Endothelial cell of umbilical vein (primary cell): ENCODE results near the gene CETP. TPM values are rescaled to one million over a fixed set of nuclear protein-coding genes. Genes with fewer than 3 reads are reported as not detected.

ENCODE experiments used
- BruUV-seq: library from RNA; stranded (reverse); fragments of 400-500 nt; replicated peaks from 2 replicates; lab custom pipeline; 2021; lab: Mats Ljungman, UMichigan
- CTCF ChIA-PET: fragments of 300-600, 350-600 bp; sonication (Branson Sonifier 250); formaldehyde crosslinking; loops from one replicate; lab custom pipeline; 2021; ENCODE audit warnings: antibody characterized with exemption, inconsistent platforms; lab: Charles Lee
- POLR2A ChIA-PET: fragments of 300-600, 350-600 bp; sonication (Branson Sonifier 250); formaldehyde crosslinking; loops from one replicate; lab custom pipeline; 2021; ENCODE audit warnings: antibody characterized with exemption, inconsistent platforms; lab: Charles Lee
- DNase-seq: peaks from one replicate; pipeline ENCODE4 v3.0.0-alpha.2; 2011; ENCODE audit warnings: low read depth, low spot score
- FAIRE-seq: peaks from 2 replicates; lab custom pipeline; 2011; peaks lifted over from hg19 to GRCh38; lab: Jason Lieb, UNC
- H2AFZ ChIP-seq: 2 replicates; pipeline ENCODE4 v1.6.0; 2012; ENCODE audit warnings: low read depth, low read length, control low read depth, inconsistent platforms
- H3K27ac ChIP-seq: 2 replicates; pipeline ENCODE4 v1.5.1; 2011; ENCODE audit warnings: low read depth, mild to moderate bottlenecking, control low read depth, low read length, moderate library complexity; ENCODE audit not compliant: insufficient read depth
- H3K27me3 ChIP-seq, 2 experiments: 2 replicates each; pipeline versions ENCODE4 v1.6.0 to v1.6.1; 2011; ENCODE audit warnings: low read length in 2 of 2, mixed read lengths in 1 of 2; ENCODE audit not compliant: control insufficient read depth in 2 of 2, insufficient read depth in 2 of 2
- H3K36me3 ChIP-seq, 2 experiments: 2 replicates in 1 of 2; 3 replicates in 1 of 2; pipeline ENCODE4 v1.5.1; 2011; ENCODE audit warnings: low read length in 2 of 2, mild to moderate bottlenecking in 1 of 2, moderate library complexity in 1 of 2; ENCODE audit not compliant: control insufficient read depth in 2 of 2, insufficient read depth in 2 of 2; ENCODE audit errors: extremely low read depth in 1 of 2
- H3K4me1 ChIP-seq: 3 replicates; pipeline ENCODE4 v1.5.1; 2011; ENCODE audit warnings: mild to moderate bottlenecking, low read length; ENCODE audit not compliant: control insufficient read depth, insufficient read depth; ENCODE audit errors: extremely low read depth
- H3K4me2 ChIP-seq: 2 replicates; pipeline ENCODE4 v1.6.1; 2011; ENCODE audit warnings: low read length, control low read depth, mixed read lengths; ENCODE audit not compliant: insufficient read depth
- H3K4me3 ChIP-seq, 3 experiments: fragments of 200-600 bp in 1 of 3; sonication (generic), shearing (Covaris generic) in 1 of 3; replicated peaks in 1 of 3; 2 replicates each; pipeline ENCODE4 v1.5.1; 2011 to 2016; ENCODE audit warnings: control low read depth in 3 of 3, low read length in 3 of 3, mild to moderate bottlenecking in 2 of 3, inconsistent platforms in 1 of 3, low read depth in 1 of 3, moderate library complexity in 1 of 3; ENCODE audit not compliant: insufficient read depth in 1 of 3
- H3K79me2 ChIP-seq: 2 replicates; pipeline ENCODE4 v1.6.0; 2012; ENCODE audit warnings: low read length, inconsistent platforms; ENCODE audit not compliant: control insufficient read depth, insufficient read depth
- H3K9ac ChIP-seq: replicated peaks from 2 replicates; pipeline ENCODE3; 2011; ENCODE audit warnings: low read length, control low read depth; ENCODE audit not compliant: insufficient read depth; ENCODE audit errors: extremely low read depth
- H3K9me1 ChIP-seq: replicated peaks from 3 replicates; pipeline ENCODE4 v1.6.0; 2011; ENCODE audit warnings: mild to moderate bottlenecking, low read length; ENCODE audit not compliant: control insufficient read depth, insufficient read depth; ENCODE audit errors: extremely low read depth
- H3K9me3 ChIP-seq: replicated peaks from 2 replicates; pipeline ENCODE4 v1.5.1; 2012; ENCODE audit warnings: low read length, inconsistent platforms; ENCODE audit not compliant: control insufficient read depth, insufficient read depth
- H4K20me1 ChIP-seq: replicated peaks from 2 replicates; pipeline ENCODE3; 2011; ENCODE audit warnings: mild to moderate bottlenecking, low read length; ENCODE audit not compliant: control insufficient read depth, insufficient read depth; ENCODE audit errors: extremely low read depth
- CTCF ChIP-seq, 2 donors: IDR thresholded peaks; 1 replicate in 1 of 2; 2 replicates in 1 of 2; pipeline ENCODE4 v1.5.1; 2011; ENCODE audit warnings: low read length in 2 of 2, mild to moderate bottlenecking in 2 of 2, moderate library complexity in 2 of 2, control low read depth in 1 of 2, inconsistent platforms in 1 of 2, low read depth in 1 of 2; ENCODE audit not compliant: insufficient read depth in 1 of 2; ENCODE audit errors: extremely low read depth in 1 of 2
- FOS ChIP-seq: IDR thresholded peaks from 2 replicates; pipeline ENCODE4 v1.6.1; 2011; ENCODE audit warnings: mild to moderate bottlenecking, low read length, moderate library complexity, borderline replicate concordance; ENCODE audit not compliant: insufficient read depth
- GATA2 ChIP-seq: IDR thresholded peaks from 2 replicates; pipeline ENCODE4 v1.7.0; 2011; ENCODE audit warnings: low read depth, mild to moderate bottlenecking, moderate library complexity, mixed read lengths, low read length; ENCODE audit not compliant: insufficient read length, insufficient read depth
- MYC ChIP-seq: IDR thresholded peaks from one replicate; pipeline ENCODE4 v1.6.1; 2011; ENCODE audit warnings: mild to moderate bottlenecking, low read depth, low read length
- POLR2A ChIP-seq: IDR thresholded peaks from 2 replicates; pipeline ENCODE4 v1.6.1; 2012; ENCODE audit warnings: low read depth, mild to moderate bottlenecking, control low read depth, low read length
- POLR2AphosphoS5 ChIP-seq: IDR thresholded peaks from 2 replicates; pipeline ENCODE4 v1.6.1; 2012; ENCODE audit warnings: low read depth, mild to moderate bottlenecking, control low read depth, low read length, moderate library complexity; ENCODE audit not compliant: insufficient read depth
- dilution Hi-C: fragments of 300-500 bp; cut with MboI; formaldehyde crosslinking; loops from one replicate; pipeline ENCODE4 v1.15.0; 2019; ENCODE audit warnings: low sequenced_read_pairs; ENCODE audit not compliant: extremely low pct_ligation_motif_present
- intact Hi-C: fragments of 100-400 bp; cut with micrococcal nuclease; formaldehyde crosslinking; loops from one replicate; pipeline ENCODE4 v1.10.0; 2022
- polyA plus RNA-seq, 4 experiments: library from polyadenylated mRNA; depleted of rRNA in 3 of 4; stranded (reverse) in 3 of 4; unstranded in 1 of 4; fragments of >200 nt; gene quantifications; 2 replicates each; pipeline versions ENCODE4 v1.2.1 to v1.2.3, GENCODE V29; 2011 to 2012; ENCODE audit warnings: missing spikeins in 1 of 4
- total RNA-seq: library from RNA; stranded (reverse); gene quantifications from 2 replicates; pipeline ENCODE4 v1.2.3, GENCODE V29; 2021

Gene CETP
- total and polyA plus RNA-seq, 2 donors (not counting 3 experiments of a cell fraction or from before 2014, with no cell fraction given), result 2.2 to 2.8 TPM

- H3K27ac ChIP-seq, result peak overlapping the region; percentile 85
- peak; percentile 99 for FAIRE-seq
- H3K9me3 ChIP-seq, result no peaks in the 10 kb centered on the region
- peaks cover 14% of the 10 kb centered on the region for H3K4me1 ChIP-seq
- H2AFZ ChIP-seq, result peak overlapping the region; percentile 1
- no peaks in the 10 kb centered on the region for H3K36me3 ChIP-seq
- H3K79me2 ChIP-seq, result no peaks in the 10 kb centered on the region
- no peak overlapping the region for H3K4me3 ChIP-seq
- H3K4me2 ChIP-seq, result no peak overlapping the region
- peak overlapping the region; percentile 41 for H3K9ac ChIP-seq
- TF ChIP-seq GATA2, result peak; percentile 15
- peak; percentile 68 for TF ChIP-seq POLR2AphosphoS5
- peak; percentile 39 for TF ChIP-seq POLR2A
- TF ChIP-seq FOS, result peak; percentile 92
- TF ChIP-seq MYC, result no peak
- no peak for TF ChIP-seq CTCF (IDR thresholded peaks at IDR 0.05; ENCODE audit: extremely low read depth in 1 of 2, insufficient read depth in 1 of 2, low read depth in 1 of 2, low read length in 2 of 2)
- intact Hi-C loops (no loop called here), dilution Hi-C loops (no loop called here)
- DNase-seq, result peak; percentile 60
- BruUV-seq, result TSS peak; percentile 96
- no peaks in the 10 kb centered on the region for H4K20me1 ChIP-seq
- CTCF ChIA-PET, result interaction anchor here (1.0 to 1.2 kb wide), 2 partner anchors 10 to 37 kb away, joined by 4 to 7 read pairs; no protein-coding TSS in a partner anchor
- H3K27me3 ChIP-seq, result no peaks in the 10 kb centered on the region
- POLR2A ChIA-PET, result interaction anchor here (1.1 kb wide), 1 partner anchor 11 kb away, joined by 5 read pairs; the partner anchor contains the start of gene NLRC5
- H3K9me1 ChIP-seq, result no peaks in the 10 kb centered on the region
Observed at GRCh38 chr16:57000271-57001025, 38.7 kb downstream of the CETP start.
